Measurements from ENCODE around the gene HIBADH.

HIBADH gene

GRCh38 chr7:27704422-27705199, 41.9 kb upstream of the HIBADH start:
- ChIA-PET POLR2A (no interaction called here), CTCF (no interaction called here)
- no peak for TF ChIP-seq ARNT (IDR thresholded peaks at IDR 0.05)
- no peak for TF ChIP-seq LEF1 (IDR thresholded peaks at IDR 0.05; ENCODE audit: borderline replicate concordance)
- TF ChIP-seq SUZ12 (IDR thresholded peaks at IDR 0.05) = no peak
- TF ChIP-seq ZNF384 (IDR thresholded peaks at IDR 0.05) = no peak
- TF ChIP-seq L3MBTL2 (conservative IDR thresholded peaks at IDR 0.05) = no peak
- TF ChIP-seq SP1 (IDR thresholded peaks at IDR 0.05) = no peak
- no peak for TF ChIP-seq FOXM1 (IDR thresholded peaks at IDR 0.05; ENCODE audit: borderline replicate concordance)
- no peak for TF ChIP-seq BHLHE40 (IDR thresholded peaks at IDR 0.05; ENCODE audit: borderline replicate concordance)
- TF ChIP-seq ELF4 (IDR thresholded peaks at IDR 0.05) = no peak
- TF ChIP-seq TARDBP (IDR thresholded peaks at IDR 0.05) = no peak
- no peak for TF ChIP-seq FOXA1 (IDR thresholded peaks at IDR 0.05)
- no peak for TF ChIP-seq HDGF (IDR thresholded peaks at IDR 0.05; ENCODE audit: borderline replicate concordance)
- TF ChIP-seq PKNOX1 (IDR thresholded peaks at IDR 0.05) = no peak
- no peak for TF ChIP-seq CTBP1 (IDR thresholded peaks at IDR 0.05; ENCODE audit: borderline replicate concordance)
- TF ChIP-seq NFRKB (IDR thresholded peaks at IDR 0.05) = no peak
- no peak for DNase-seq (ENCODE audit: extremely low spot score)

- ChIA-PET POLR2A (no interaction called here), CTCF (no interaction called here)
- TF ChIP-seq PKNOX1 (IDR thresholded peaks at IDR 0.05) (no peak), TARDBP (IDR thresholded peaks at IDR 0.05) (no peak), HDGF (IDR thresholded peaks at IDR 0.05; ENCODE audit: borderline replicate concordance) (no peak), FOXK2 (IDR thresholded peaks at IDR 0.05) (no peak), FOXA1 (IDR thresholded peaks at IDR 0.05) (no peak), FOXM1 (IDR thresholded peaks at IDR 0.05; ENCODE audit: borderline replicate concordance) (no peak), CTBP1 (IDR thresholded peaks at IDR 0.05; ENCODE audit: borderline replicate concordance) (no peak), ARNT (IDR thresholded peaks at IDR 0.05) (no peak), SUZ12 (IDR thresholded peaks at IDR 0.05) (no peak), LEF1 (IDR thresholded peaks at IDR 0.05; ENCODE audit: borderline replicate concordance) (no peak), NFRKB (IDR thresholded peaks at IDR 0.05) (no peak)
- no peak for DNase-seq (ENCODE audit: extremely low spot score)
These were observed 40.5 kb upstream of the HIBADH start for GRCh38 chr7:27703181-27703580.

GRCh38 chr7:27700501-27700900, 37.8 kb upstream of the HIBADH start:
- TF ChIP-seq BHLHE40 (IDR thresholded peaks at IDR 0.05; ENCODE audit: borderline replicate concordance) (no peak), ARNT (IDR thresholded peaks at IDR 0.05) (no peak)
- ChIA-PET CTCF (no interaction called here), POLR2A (no interaction called here)
- no peak for DNase-seq (ENCODE audit: extremely low spot score)

- no peak for DNase-seq (ENCODE audit: extremely low spot score)
- ChIA-PET POLR2A (interaction anchor here (0.7 kb wide), 1 partner anchor 65 kb away, joined by 3 read pairs; no protein-coding TSS in a partner anchor), CTCF (no interaction called here)
- TF ChIP-seq L3MBTL2 (conservative IDR thresholded peaks at IDR 0.05) (no peak), FOXK2 (IDR thresholded peaks at IDR 0.05) (no peak), LEF1 (IDR thresholded peaks at IDR 0.05; ENCODE audit: borderline replicate concordance) (no peak), NFRKB (IDR thresholded peaks at IDR 0.05) (no peak), PKNOX1 (IDR thresholded peaks at IDR 0.05) (no peak), FOXM1 (IDR thresholded peaks at IDR 0.05; ENCODE audit: borderline replicate concordance) (no peak), HDGF (IDR thresholded peaks at IDR 0.05; ENCODE audit: borderline replicate concordance) (no peak)
These were observed 37.1 kb upstream of the HIBADH start for GRCh38 chr7:27699751-27700150.

- no peak for TF ChIP-seq SUZ12 (IDR thresholded peaks at IDR 0.05)
- no peak for TF ChIP-seq ZNF384 (IDR thresholded peaks at IDR 0.05)
- no peak for TF ChIP-seq FOXA1 (IDR thresholded peaks at IDR 0.05)
- TF ChIP-seq PKNOX1 (IDR thresholded peaks at IDR 0.05) = no peak
- TF ChIP-seq ELF4 (IDR thresholded peaks at IDR 0.05) = no peak
- no peak for TF ChIP-seq CTBP1 (IDR thresholded peaks at IDR 0.05; ENCODE audit: borderline replicate concordance)
- no peak for TF ChIP-seq L3MBTL2 (conservative IDR thresholded peaks at IDR 0.05)
- TF ChIP-seq BHLHE40 (IDR thresholded peaks at IDR 0.05; ENCODE audit: borderline replicate concordance) = no peak
- no peak for TF ChIP-seq FOXK2 (IDR thresholded peaks at IDR 0.05)
- TF ChIP-seq HDGF (IDR thresholded peaks at IDR 0.05; ENCODE audit: borderline replicate concordance) = no peak
- no peak for TF ChIP-seq FOXM1 (IDR thresholded peaks at IDR 0.05; ENCODE audit: borderline replicate concordance)
- DNase-seq (ENCODE audit: extremely low spot score) = no peak
- CTCF ChIA-PET = no interaction called here
- POLR2A ChIA-PET = no interaction called here
These were observed 35.3 kb upstream of the HIBADH start for GRCh38 chr7:27697861-27698430.

- POLR2A ChIA-PET = no interaction called here
- DNase-seq (ENCODE audit: extremely low spot score) = no peak
- TF ChIP-seq CTBP1 (IDR thresholded peaks at IDR 0.05; ENCODE audit: borderline replicate concordance) (no peak), SP1 (IDR thresholded peaks at IDR 0.05) (no peak), FOXK2 (IDR thresholded peaks at IDR 0.05) (no peak), FOXA1 (IDR thresholded peaks at IDR 0.05) (no peak), ZNF384 (IDR thresholded peaks at IDR 0.05) (no peak), TARDBP (IDR thresholded peaks at IDR 0.05) (no peak), SUZ12 (IDR thresholded peaks at IDR 0.05) (no peak), L3MBTL2 (conservative IDR thresholded peaks at IDR 0.05) (no peak), ARNT (IDR thresholded peaks at IDR 0.05) (no peak), PKNOX1 (IDR thresholded peaks at IDR 0.05) (no peak), LEF1 (IDR thresholded peaks at IDR 0.05; ENCODE audit: borderline replicate concordance) (no peak), BHLHE40 (IDR thresholded peaks at IDR 0.05; ENCODE audit: borderline replicate concordance) (no peak), ELF4 (IDR thresholded peaks at IDR 0.05) (no peak), HDGF (IDR thresholded peaks at IDR 0.05; ENCODE audit: borderline replicate concordance) (no peak), FOXM1 (IDR thresholded peaks at IDR 0.05; ENCODE audit: borderline replicate concordance) (no peak)
- CTCF ChIA-PET = no interaction called here
These were observed 32.4 kb upstream of the HIBADH start for GRCh38 chr7:27695096-27695495.
